H1 (cell line): ENCODE data around the gene ZNF462. TPM values are rescaled to one million over a fixed set of nuclear protein-coding genes. Genes with fewer than 3 reads are reported as not detected.

Source experiments
- polyA plus RNA-seq, 7 experiments: library from polyadenylated mRNA; depleted of rRNA in 3 of 7; stranded (reverse) in 5 of 7; unstranded in 2 of 7; fragments of >200 nt in 5 of 7; fragments of 200-250 nt in 2 of 7; gene quantifications; 1 replicate in 5 of 7; 2 replicates in 1 of 7; 4 replicates in 1 of 7; pipeline versions ENCODE4 v1.2.1 to v1.2.3, GENCODE V29; 2011 to 2013; ENCODE audit warnings: missing spikeins in 2 of 7, mixed read lengths in 2 of 7
- total RNA-seq: library from RNA; stranded (reverse); fragmentation: NEBNext Ultra II Directional; extraction: Animal tissue kit (Norgen Biotek cat#: 25700); gene quantifications from 2 replicates; pipeline ENCODE4 v1.2.1, GENCODE V29; 2021
- TF ChIP-seq, protein P1 (sequence below): fragments of 300-600 bp; sonication (generic); IDR thresholded peaks from 2 replicates; pipeline ENCODE4 v1.7.1; 2012; ENCODE audit warnings: low read length, moderate library complexity, mild to moderate bottlenecking, inconsistent platforms; ENCODE audit not compliant: insufficient replicate concordance

Gene ZNF462
- total and polyA plus RNA-seq, 2 of the 8 experiments (the other 6 are each of a cell fraction or from before 2014, with no cell fraction given), result 30.0 to 163 TPM

- TF ChIP-seq, protein P1, sequence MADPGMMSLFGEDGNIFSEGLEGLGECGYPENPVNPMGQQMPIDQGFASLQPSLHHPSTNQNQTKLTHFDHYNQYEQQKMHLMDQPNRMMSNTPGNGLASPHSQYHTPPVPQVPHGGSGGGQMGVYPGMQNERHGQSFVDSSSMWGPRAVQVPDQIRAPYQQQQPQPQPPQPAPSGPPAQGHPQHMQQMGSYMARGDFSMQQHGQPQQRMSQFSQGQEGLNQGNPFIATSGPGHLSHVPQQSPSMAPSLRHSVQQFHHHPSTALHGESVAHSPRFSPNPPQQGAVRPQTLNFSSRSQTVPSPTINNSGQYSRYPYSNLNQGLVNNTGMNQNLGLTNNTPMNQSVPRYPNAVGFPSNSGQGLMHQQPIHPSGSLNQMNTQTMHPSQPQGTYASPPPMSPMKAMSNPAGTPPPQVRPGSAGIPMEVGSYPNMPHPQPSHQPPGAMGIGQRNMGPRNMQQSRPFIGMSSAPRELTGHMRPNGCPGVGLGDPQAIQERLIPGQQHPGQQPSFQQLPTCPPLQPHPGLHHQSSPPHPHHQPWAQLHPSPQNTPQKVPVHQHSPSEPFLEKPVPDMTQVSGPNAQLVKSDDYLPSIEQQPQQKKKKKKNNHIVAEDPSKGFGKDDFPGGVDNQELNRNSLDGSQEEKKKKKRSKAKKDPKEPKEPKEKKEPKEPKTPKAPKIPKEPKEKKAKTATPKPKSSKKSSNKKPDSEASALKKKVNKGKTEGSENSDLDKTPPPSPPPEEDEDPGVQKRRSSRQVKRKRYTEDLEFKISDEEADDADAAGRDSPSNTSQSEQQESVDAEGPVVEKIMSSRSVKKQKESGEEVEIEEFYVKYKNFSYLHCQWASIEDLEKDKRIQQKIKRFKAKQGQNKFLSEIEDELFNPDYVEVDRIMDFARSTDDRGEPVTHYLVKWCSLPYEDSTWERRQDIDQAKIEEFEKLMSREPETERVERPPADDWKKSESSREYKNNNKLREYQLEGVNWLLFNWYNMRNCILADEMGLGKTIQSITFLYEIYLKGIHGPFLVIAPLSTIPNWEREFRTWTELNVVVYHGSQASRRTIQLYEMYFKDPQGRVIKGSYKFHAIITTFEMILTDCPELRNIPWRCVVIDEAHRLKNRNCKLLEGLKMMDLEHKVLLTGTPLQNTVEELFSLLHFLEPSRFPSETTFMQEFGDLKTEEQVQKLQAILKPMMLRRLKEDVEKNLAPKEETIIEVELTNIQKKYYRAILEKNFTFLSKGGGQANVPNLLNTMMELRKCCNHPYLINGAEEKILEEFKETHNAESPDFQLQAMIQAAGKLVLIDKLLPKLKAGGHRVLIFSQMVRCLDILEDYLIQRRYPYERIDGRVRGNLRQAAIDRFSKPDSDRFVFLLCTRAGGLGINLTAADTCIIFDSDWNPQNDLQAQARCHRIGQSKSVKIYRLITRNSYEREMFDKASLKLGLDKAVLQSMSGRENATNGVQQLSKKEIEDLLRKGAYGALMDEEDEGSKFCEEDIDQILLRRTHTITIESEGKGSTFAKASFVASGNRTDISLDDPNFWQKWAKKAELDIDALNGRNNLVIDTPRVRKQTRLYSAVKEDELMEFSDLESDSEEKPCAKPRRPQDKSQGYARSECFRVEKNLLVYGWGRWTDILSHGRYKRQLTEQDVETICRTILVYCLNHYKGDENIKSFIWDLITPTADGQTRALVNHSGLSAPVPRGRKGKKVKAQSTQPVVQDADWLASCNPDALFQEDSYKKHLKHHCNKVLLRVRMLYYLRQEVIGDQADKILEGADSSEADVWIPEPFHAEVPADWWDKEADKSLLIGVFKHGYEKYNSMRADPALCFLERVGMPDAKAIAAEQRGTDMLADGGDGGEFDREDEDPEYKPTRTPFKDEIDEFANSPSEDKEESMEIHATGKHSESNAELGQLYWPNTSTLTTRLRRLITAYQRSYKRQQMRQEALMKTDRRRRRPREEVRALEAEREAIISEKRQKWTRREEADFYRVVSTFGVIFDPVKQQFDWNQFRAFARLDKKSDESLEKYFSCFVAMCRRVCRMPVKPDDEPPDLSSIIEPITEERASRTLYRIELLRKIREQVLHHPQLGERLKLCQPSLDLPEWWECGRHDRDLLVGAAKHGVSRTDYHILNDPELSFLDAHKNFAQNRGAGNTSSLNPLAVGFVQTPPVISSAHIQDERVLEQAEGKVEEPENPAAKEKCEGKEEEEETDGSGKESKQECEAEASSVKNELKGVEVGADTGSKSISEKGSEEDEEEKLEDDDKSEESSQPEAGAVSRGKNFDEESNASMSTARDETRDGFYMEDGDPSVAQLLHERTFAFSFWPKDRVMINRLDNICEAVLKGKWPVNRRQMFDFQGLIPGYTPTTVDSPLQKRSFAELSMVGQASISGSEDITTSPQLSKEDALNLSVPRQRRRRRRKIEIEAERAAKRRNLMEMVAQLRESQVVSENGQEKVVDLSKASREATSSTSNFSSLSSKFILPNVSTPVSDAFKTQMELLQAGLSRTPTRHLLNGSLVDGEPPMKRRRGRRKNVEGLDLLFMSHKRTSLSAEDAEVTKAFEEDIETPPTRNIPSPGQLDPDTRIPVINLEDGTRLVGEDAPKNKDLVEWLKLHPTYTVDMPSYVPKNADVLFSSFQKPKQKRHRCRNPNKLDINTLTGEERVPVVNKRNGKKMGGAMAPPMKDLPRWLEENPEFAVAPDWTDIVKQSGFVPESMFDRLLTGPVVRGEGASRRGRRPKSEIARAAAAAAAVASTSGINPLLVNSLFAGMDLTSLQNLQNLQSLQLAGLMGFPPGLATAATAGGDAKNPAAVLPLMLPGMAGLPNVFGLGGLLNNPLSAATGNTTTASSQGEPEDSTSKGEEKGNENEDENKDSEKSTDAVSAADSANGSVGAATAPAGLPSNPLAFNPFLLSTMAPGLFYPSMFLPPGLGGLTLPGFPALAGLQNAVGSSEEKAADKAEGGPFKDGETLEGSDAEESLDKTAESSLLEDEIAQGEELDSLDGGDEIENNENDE, result no peak
Observed at GRCh38 chr9:106962615-106963363, 99.8 kb downstream of the ZNF462 start (continued).
